NCI-H2029 treated with DMSO at 0.1 percent for 48 hours (cell line): ENCODE measurements around the gene MTA3.

Source experiments
- DNase-seq: peaks from one replicate; lab custom pipeline; 2025; lab: John Stamatoyannopoulos, UW

Gene MTA3

GRCh38 chr2:42787424-42787787, 219.0 kb downstream of the MTA3 start:
- no peak for DNase-seq

GRCh38 chr2:42787788-42788477, 219.5 kb downstream of the MTA3 start:
- DNase-seq, result no peak

GRCh38 chr2:42788478-42788793, 220.0 kb downstream of the MTA3 start:
- no peak for DNase-seq

GRCh38 chr2:42788882-42789281, 220.4 kb downstream of the MTA3 start:
- no peak for DNase-seq

GRCh38 chr2:42789751-42790150, 221.3 kb downstream of the MTA3 start:
- DNase-seq, result no peak

GRCh38 chr2:42791606-42792005, 223.2 kb downstream of the MTA3 start:
- no peak for DNase-seq

- DNase-seq, result no peak
Measured at GRCh38 chr2:42792087-42792582, 223.7 kb downstream of the MTA3 start.

- no peak for DNase-seq
Measured at GRCh38 chr2:42792583-42793333, 224.3 kb downstream of the MTA3 start, which contains the start of gene HAAO. Gene HAAO (minus strand): TSS chr2:42792583. CDS start chr2:42792536, 47 bp downstream.

GRCh38 chr2:42793334-42794270, 225.2 kb downstream of the MTA3 start:
- no peak for DNase-seq

- DNase-seq, result no peak
Measured at GRCh38 chr2:42794271-42795046, 226.0 kb downstream of the MTA3 start.

- no peak for DNase-seq
Measured at GRCh38 chr2:42795275-42795674, 226.8 kb downstream of the MTA3 start.

- DNase-seq, result no peak
Measured at GRCh38 chr2:42795841-42796301, 227.4 kb downstream of the MTA3 start.

GRCh38 chr2:42796427-42797248, 228.2 kb downstream of the MTA3 start:
- DNase-seq, result no peak

- DNase-seq, result no peak
Measured at GRCh38 chr2:42797281-42797680, 228.8 kb downstream of the MTA3 start.

GRCh38 chr2:42799881-42800280, 231.4 kb downstream of the MTA3 start:
- no peak for DNase-seq

- DNase-seq, result no peak
Measured at GRCh38 chr2:42800461-42800962, 232.1 kb downstream of the MTA3 start.

GRCh38 chr2:42800981-42801380, 232.5 kb downstream of the MTA3 start:
- no peak for DNase-seq

GRCh38 chr2:42801381-42801780, 232.9 kb downstream of the MTA3 start:
- DNase-seq, result no peak

- no peak for DNase-seq
Measured at GRCh38 chr2:42802150-42802549, 233.7 kb downstream of the MTA3 start.

GRCh38 chr2:42804338-42804737, 235.9 kb downstream of the MTA3 start:
- no peak for DNase-seq
